ENCODE measurements around the gene PIM2.

The PIM2 gene

GRCh38 chrX:48903290-48903689 lies 15.5 kb downstream of the PIM2 start:
- H3K27me3 ChIP-seq (ENCODE audit: insufficient read depth, low read length) = no peaks in the 10 kb centered on the region
- H3K79me2 ChIP-seq (ENCODE audit: insufficient read depth, low read length) = peaks cover 7% of the 10 kb centered on the region; the same call in 1 of the 2 replicates
- TF ChIP-seq, protein P1, sequence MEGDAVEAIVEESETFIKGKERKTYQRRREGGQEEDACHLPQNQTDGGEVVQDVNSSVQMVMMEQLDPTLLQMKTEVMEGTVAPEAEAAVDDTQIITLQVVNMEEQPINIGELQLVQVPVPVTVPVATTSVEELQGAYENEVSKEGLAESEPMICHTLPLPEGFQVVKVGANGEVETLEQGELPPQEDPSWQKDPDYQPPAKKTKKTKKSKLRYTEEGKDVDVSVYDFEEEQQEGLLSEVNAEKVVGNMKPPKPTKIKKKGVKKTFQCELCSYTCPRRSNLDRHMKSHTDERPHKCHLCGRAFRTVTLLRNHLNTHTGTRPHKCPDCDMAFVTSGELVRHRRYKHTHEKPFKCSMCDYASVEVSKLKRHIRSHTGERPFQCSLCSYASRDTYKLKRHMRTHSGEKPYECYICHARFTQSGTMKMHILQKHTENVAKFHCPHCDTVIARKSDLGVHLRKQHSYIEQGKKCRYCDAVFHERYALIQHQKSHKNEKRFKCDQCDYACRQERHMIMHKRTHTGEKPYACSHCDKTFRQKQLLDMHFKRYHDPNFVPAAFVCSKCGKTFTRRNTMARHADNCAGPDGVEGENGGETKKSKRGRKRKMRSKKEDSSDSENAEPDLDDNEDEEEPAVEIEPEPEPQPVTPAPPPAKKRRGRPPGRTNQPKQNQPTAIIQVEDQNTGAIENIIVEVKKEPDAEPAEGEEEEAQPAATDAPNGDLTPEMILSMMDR (IDR thresholded peaks at IDR 0.05; ENCODE audit: low read length) = no peak
- TF ChIP-seq EZH2 (IDR thresholded peaks at IDR 0.05; ENCODE audit: borderline replicate concordance, low read length) = no peak
- no peaks in the 10 kb centered on the region for H4K20me1 ChIP-seq (ENCODE audit: insufficient read depth, low read length)
- H3K9me3 ChIP-seq (ENCODE audit: low read length) = no peaks in the 10 kb centered on the region
- no peak overlapping the region for H2AFZ ChIP-seq (ENCODE audit: low read length)
- no peak overlapping the region for H3K27ac ChIP-seq (ENCODE audit: low read depth, low read length, poor library complexity, severe bottlenecking)
- H3K4me3 ChIP-seq (ENCODE audit: low read depth, low read length, poor library complexity, severe bottlenecking) = no peak overlapping the region
- no peaks in the 10 kb centered on the region for H3K9me2 ChIP-seq (ENCODE audit: low read depth, low read length)
- H3K9ac ChIP-seq (ENCODE audit: low read length) = no peak overlapping the region
- H3K4me1 ChIP-seq (ENCODE audit: insufficient read depth, low read length, severe bottlenecking) = peaks cover 14% of the 10 kb centered on the region
- H3K36me3 ChIP-seq (ENCODE audit: insufficient read depth, low read length) = peaks cover 49% of the 10 kb centered on the region
- no peak overlapping the region for H3K4me2 ChIP-seq (ENCODE audit: low read length)
- H3F3A ChIP-seq (ENCODE audit: insufficient read depth, low read length) = no peaks in the 10 kb centered on the region

DNA sequence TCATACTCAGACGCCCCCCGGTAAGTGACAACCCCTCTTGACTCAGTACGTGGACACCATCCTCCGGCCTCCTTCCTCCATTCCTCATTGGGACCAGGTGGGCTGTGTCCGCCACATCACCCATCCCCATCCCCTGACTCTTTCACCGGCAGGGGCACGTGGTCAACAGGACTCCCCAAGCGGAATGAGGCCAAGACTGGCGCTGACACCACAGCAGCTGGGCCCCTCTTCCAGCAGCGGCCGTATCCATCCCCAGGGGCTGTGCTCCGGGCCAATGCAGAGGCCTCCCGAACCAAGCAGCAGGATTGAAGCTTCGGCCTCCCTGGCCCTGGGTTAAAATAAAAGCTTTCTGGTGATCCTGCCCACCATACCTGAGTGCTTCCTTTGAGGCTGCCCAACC lies 16.0 kb downstream of the PIM2 start:
- Histone ChIP-seq H3K27me3 (ENCODE audit: insufficient read depth, low read length) (no peaks in the 10 kb centered on the region), H3K36me3 (ENCODE audit: insufficient read depth, low read length) (peaks cover 49% of the 10 kb centered on the region), H3K79me2 (ENCODE audit: insufficient read depth, low read length) (peaks cover 7% of the 10 kb centered on the region; the same call in 1 of the 2 replicates), H3K9me3 (ENCODE audit: low read length) (no peaks in the 10 kb centered on the region), H3F3A (ENCODE audit: insufficient read depth, low read length) (no peaks in the 10 kb centered on the region), H3K27ac (ENCODE audit: low read depth, low read length, poor library complexity, severe bottlenecking) (no peak overlapping the region), H3K9ac (ENCODE audit: low read length) (no peak overlapping the region), H3K4me3 (ENCODE audit: low read depth, low read length, poor library complexity, severe bottlenecking) (no peak overlapping the region), H4K20me1 (ENCODE audit: insufficient read depth, low read length) (no peaks in the 10 kb centered on the region), H3K4me2 (ENCODE audit: low read length) (no peak overlapping the region), H2AFZ (ENCODE audit: low read length) (no peak overlapping the region), H3K9me2 (ENCODE audit: low read depth, low read length) (no peaks in the 10 kb centered on the region), H3K4me1 (ENCODE audit: insufficient read depth, low read length, severe bottlenecking) (peaks cover 14% of the 10 kb centered on the region)
- TF ChIP-seq, protein P1 (IDR thresholded peaks at IDR 0.05; ENCODE audit: low read length) = no peak
- TF ChIP-seq EZH2 (IDR thresholded peaks at IDR 0.05; ENCODE audit: borderline replicate concordance, low read length) = no peak

- no peak for TF ChIP-seq EZH2 (IDR thresholded peaks at IDR 0.05; ENCODE audit: borderline replicate concordance, low read length)
- TF ChIP-seq, protein P1 (IDR thresholded peaks at IDR 0.05; ENCODE audit: low read length) = no peak
- Histone ChIP-seq H3K9me2 (ENCODE audit: low read depth, low read length) (no peaks in the 10 kb centered on the region), H3K4me1 (ENCODE audit: insufficient read depth, low read length, severe bottlenecking) (peaks cover 14% of the 10 kb centered on the region), H3K4me3 (ENCODE audit: low read depth, low read length, poor library complexity, severe bottlenecking) (no peak overlapping the region), H3K27ac (ENCODE audit: low read depth, low read length, poor library complexity, severe bottlenecking) (no peak overlapping the region), H3K79me2 (ENCODE audit: insufficient read depth, low read length) (peaks cover 7% of the 10 kb centered on the region; the same call in 1 of the 2 replicates), H3K36me3 (ENCODE audit: insufficient read depth, low read length) (peaks cover 49% of the 10 kb centered on the region), H2AFZ (ENCODE audit: low read length) (no peak overlapping the region), H4K20me1 (ENCODE audit: insufficient read depth, low read length) (no peaks in the 10 kb centered on the region), H3K9me3 (ENCODE audit: low read length) (no peaks in the 10 kb centered on the region), H3K27me3 (ENCODE audit: insufficient read depth, low read length) (no peaks in the 10 kb centered on the region), H3K9ac (ENCODE audit: low read length) (no peak overlapping the region), H3F3A (ENCODE audit: insufficient read depth, low read length) (no peaks in the 10 kb centered on the region), H3K4me2 (ENCODE audit: low read length) (no peak overlapping the region)
These were observed 16.7 kb downstream of the PIM2 start for GRCh38 chrX:48902135-48902534.

Data from OCI-LY1 (cell line).